Measurements from ENCODE around the gene PNMA8B.

Gene PNMA8B

DNA sequence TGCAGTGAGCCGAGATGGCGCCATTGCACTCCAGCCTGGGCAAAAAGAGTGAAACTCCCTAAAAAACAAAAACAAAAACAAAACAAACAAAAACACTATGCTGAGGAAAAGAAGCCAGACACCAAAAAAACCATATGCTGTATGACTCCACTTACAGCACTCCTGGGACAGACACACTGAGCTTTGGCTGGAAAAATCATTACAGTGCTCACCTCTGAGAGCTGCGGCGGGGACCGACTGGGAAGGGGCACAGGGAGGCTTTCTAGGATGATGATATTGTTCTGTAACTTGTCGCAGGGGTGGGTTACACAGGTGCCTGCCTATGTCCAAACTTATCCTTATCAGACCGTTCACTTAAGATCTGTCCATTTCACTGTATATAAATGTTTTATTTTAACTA, 32.2 kb downstream of the PNMA8B start:
- H3K27ac ChIP-seq: no peak overlapping the region
- TF ChIP-seq, protein P1, sequence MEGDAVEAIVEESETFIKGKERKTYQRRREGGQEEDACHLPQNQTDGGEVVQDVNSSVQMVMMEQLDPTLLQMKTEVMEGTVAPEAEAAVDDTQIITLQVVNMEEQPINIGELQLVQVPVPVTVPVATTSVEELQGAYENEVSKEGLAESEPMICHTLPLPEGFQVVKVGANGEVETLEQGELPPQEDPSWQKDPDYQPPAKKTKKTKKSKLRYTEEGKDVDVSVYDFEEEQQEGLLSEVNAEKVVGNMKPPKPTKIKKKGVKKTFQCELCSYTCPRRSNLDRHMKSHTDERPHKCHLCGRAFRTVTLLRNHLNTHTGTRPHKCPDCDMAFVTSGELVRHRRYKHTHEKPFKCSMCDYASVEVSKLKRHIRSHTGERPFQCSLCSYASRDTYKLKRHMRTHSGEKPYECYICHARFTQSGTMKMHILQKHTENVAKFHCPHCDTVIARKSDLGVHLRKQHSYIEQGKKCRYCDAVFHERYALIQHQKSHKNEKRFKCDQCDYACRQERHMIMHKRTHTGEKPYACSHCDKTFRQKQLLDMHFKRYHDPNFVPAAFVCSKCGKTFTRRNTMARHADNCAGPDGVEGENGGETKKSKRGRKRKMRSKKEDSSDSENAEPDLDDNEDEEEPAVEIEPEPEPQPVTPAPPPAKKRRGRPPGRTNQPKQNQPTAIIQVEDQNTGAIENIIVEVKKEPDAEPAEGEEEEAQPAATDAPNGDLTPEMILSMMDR (IDR thresholded peaks at IDR 0.05): no peak
- no peak for TF ChIP-seq ZFX (IDR thresholded peaks at IDR 0.05; ENCODE audit: borderline replicate concordance)

- no peak overlapping the region for H3K27ac ChIP-seq
- TF ChIP-seq, protein P1 (IDR thresholded peaks at IDR 0.05): no peak
- TF ChIP-seq ZFX (IDR thresholded peaks at IDR 0.05; ENCODE audit: borderline replicate concordance): no peak
Measured at GRCh38 chr19:46461537-46461936, 34.1 kb downstream of the PNMA8B start.

GRCh38 chr19:46460981-46461380, 34.7 kb downstream of the PNMA8B start:
- H3K27ac ChIP-seq: no peak overlapping the region
- TF ChIP-seq ZFX (IDR thresholded peaks at IDR 0.05; ENCODE audit: borderline replicate concordance): no peak
- TF ChIP-seq, protein P1 (IDR thresholded peaks at IDR 0.05): no peak

GRCh38 chr19:46460055-46460454, 35.6 kb downstream of the PNMA8B start:
- TF ChIP-seq ZFX (IDR thresholded peaks at IDR 0.05; ENCODE audit: borderline replicate concordance): no peak
- TF ChIP-seq, protein P1 (IDR thresholded peaks at IDR 0.05): no peak
- no peak overlapping the region for H3K27ac ChIP-seq

DNA sequence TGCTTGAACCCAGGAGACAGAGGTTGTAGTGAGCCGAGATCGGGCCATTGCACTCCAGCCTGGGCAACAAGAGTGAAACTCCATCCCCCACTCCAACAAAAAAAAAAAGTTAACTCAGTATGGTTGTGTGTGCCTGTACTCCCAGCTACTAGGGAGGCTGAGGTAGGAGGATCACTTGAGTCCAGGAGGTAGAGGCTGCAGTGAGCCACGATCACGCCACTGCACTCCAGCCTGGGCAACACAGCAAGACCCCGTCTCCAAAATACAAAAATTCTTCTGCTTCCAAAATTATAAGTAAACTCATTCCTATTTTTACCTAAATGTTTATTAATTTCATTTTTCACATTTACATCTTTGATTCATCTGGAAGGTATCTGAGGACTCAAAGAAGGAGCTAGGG, 38.7 kb downstream of the PNMA8B start:
- H3K27ac ChIP-seq: no peak overlapping the region

GRCh38 chr19:46454244-46454643, 41.4 kb downstream of the PNMA8B start:
- H3K27ac ChIP-seq: no peak overlapping the region
- TF ChIP-seq ZFX (IDR thresholded peaks at IDR 0.05; ENCODE audit: borderline replicate concordance): no peak
- TF ChIP-seq, protein P1 (IDR thresholded peaks at IDR 0.05): no peak

More for the DNA sequence above, 38.7 kb downstream of the PNMA8B start:
- no peak for TF ChIP-seq ZFX (IDR thresholded peaks at IDR 0.05; ENCODE audit: borderline replicate concordance)
- TF ChIP-seq, protein P1 (IDR thresholded peaks at IDR 0.05): no peak

DNA sequence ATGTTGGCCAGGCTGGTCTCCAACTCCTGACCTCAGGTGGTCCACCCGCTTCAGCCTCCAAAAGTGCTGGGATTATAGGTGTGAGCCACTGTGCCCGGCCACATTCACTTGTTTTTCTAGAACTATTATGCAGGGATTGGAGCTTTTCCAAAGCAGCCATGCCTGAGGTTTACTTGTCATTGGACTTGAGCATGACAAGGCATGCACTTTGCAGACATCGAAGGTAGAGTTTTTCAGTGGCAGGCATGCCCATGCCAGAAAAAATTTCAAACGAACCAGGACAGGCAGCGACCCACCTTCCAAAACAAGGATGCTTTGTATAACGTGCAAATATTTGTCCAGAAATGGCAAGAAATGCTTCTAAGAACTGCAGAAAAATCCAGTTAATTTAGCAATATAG, 42.0 kb downstream of the PNMA8B start:
- H3K27ac ChIP-seq: no peak overlapping the region
- TF ChIP-seq ZFX (IDR thresholded peaks at IDR 0.05; ENCODE audit: borderline replicate concordance): no peak
- TF ChIP-seq, protein P1 (IDR thresholded peaks at IDR 0.05): no peak

Data from 22Rv1 (cell line).